Stimulated activated CD8-positive, alpha-beta memory T cell treated with anti-CD3 and anti-CD28 coated beads, Interleukin-4, amount 100 ng/mL, for 48 hours (primary cell): Measurements from ENCODE around the gene RXFP4.

Source experiments
- DNase-seq: peaks from one replicate; pipeline ENCODE4 v3.0.0-alpha.2; 2020

Gene RXFP4

DNA sequence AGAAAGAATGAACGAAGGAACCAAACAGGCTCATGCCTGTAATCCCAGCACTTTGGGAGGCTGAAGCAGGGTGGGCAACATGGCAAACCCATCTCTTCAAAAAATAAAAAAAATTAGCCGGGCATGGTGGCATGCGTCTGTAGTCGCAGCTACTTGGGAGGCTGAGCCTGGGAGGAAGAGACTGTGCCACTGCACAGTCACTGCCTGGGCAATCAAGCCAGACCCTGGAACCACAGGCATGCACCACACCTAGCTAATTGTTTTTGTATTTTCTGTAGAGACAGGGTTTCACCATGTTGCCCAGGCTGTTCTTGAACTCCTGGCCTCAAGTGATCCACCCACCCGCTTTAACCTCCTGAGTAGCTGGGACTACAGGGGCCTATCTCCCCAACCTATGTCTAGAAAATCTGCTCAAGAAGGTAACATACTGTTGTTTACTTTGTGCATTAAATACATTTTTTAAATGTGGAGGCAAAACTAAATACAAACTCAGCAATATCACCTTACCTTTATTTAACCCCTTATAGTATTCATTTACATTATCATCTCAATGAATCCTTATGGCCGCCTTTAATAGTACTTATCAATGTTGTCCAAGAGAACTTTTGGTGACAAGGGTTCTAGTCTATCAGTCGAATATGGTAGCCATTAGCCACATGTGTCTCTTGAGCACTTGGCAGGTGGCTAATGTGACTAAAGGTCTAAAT, 10.0 kb upstream of the RXFP4 start:
- no peak for DNase-seq

DNA sequence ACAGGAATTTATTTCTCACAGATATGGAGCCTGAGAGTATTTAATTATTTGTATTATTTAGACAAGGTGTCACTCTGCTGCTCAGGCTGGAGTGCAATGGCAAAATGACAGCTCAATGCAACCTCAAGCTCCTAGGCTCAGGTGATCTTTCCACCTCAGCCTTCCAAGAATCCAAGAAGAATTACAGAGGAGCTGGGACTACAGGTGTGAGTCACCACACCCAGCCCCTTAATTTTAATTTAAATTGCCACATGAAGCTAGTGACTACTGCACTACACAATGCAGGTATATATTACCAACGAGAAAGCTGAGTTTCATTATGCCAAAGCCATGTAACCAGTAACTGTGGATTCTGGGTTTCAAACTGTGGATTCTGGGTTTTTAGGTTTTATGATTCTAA, 9.4 kb upstream of the RXFP4 start:
- no peak for DNase-seq

DNA sequence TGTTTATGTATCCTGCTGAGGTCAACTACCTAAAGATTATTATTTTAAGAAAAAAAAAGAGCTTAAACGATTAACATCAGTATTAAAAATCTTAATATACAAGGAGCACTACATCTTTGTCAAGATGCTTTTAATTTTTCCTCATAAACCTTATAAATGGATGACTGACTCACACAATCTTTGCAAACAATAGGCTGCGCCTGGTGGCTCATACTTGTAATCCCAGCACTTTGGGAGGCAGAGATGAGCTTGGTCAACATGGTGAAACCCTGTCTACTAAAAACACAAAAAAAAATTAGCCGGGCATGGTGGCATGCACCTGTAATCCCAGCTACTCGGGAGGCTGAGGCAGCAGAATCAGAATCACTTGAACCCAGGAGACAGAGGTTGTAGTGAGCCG, 9.0 kb upstream of the RXFP4 start:
- DNase-seq, result no peak

DNA sequence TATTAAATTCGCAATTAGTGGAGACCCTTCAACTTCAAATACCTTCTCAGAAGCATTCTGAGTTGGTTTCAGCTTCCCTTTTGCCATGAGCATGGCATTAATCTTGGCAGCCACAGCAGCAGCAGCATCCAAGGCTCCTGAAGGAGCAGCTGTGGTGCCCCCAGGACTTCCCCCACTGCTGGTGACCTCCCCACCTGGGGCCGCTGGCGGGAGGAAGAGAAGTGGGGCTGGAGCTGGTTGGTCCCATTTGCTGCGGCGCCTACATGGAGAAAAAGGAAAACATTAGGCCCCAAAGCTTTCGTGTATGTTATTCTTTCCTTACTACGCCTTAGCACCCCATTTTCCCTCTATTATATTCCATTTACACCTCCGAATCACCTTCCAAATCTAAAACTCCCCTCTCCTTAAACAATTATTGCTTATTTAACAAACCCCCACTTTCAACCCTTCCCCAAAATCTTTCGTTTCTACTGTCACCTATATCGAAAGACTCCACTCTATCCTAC, 7.8 kb upstream of the RXFP4 start:
- no peak for DNase-seq

DNA sequence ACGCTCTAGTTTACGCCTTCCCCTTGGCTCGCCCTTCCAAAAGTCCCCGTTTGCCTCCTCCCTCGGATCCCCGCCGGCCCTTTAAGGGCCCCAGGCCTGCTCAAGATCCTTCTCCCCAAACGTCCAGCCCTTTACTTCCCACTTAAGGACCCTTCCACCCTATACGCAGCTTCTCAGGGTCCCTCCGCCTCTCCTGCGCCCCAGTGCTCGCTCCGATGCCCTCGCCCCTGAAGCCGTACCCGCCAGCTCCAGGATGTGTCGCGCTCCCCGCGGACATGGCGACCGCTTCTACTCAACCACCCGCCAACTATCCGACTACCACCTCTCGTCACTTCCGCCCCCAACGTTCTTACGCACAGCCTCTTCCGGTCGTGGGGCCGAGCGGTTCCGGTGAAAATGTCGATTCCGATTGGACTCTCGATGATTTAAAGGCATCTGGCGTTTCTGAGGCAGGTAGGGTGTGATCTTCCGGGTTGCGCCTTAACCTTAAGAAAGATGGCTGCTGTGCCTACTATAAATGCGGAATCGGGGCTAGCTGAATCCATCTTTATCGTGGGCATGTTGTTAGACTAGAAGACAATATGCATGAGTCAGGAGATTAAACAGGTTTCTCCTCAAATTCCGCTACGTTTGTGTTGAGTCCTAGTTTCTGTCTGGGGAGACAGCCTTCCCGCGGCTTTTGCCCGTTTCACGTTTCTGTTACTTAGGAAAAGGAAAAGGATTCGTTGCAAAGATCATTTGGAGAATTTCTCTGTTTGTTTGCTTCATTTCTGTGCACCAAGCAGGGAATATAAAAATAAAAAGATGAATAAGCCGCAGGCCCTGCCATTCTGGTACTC, 7.1 kb upstream of the RXFP4 start, which contains the start of gene KHDC4:
TSS of gene KHDC4 (minus strand) at position 317 of the 839 bp plus-strand sequence. CDS start at position 277, 40 bp downstream.
- peak; percentile 93 for DNase-seq

DNA sequence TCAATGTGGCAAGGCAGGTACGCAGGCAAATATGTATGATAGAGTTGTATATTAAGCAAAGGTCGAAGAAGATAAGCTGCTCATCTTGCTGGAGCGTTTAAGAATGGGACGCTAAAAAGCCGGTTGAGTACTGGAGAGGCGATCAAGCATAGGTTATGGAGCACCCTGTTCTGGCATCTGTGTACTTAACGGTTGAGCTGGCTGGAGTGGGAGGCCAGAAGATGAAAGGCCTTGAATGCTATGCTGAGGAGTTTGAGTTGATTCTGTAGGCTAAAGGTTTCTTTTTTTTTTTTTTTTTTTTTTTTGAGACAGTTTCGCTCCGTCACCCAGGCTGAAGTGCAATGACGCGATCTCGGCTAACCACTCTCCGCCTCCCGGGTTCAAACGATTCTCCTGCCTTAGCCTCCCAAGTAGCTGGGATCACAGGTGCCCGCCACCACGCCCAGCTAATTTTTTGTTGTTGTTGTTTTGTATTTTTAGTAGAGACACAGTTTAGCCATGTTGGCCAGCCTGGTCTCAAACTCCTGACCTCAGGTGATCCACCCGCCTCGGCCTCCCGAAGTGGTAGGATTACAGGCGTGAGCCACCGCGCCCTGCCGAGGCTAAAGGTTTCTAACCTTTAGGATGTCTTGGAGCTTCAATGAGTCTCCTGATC, 6.4 kb upstream of the RXFP4 start:
- DNase-seq, result no peak

DNA sequence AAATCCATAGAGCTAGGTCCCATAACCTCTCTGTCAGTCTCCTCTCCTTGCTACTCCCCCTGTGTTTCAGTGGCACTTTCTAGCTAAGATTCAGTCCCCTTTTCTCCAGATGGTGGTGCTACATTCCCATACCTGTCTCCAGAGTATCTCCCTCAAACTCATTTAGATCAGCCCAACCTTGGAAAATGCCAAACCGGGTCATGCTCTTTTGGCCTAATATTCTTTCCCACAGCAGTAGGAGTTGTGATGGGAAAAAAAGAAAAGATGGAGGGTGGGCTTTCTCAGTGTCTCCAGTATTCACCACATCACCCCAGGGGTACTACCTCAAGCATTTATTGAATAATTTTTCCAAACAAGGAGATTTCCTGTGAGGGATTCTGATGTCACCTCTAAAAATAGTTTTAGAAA, 3.2 kb upstream of the RXFP4 start:
- no peak for DNase-seq

DNA sequence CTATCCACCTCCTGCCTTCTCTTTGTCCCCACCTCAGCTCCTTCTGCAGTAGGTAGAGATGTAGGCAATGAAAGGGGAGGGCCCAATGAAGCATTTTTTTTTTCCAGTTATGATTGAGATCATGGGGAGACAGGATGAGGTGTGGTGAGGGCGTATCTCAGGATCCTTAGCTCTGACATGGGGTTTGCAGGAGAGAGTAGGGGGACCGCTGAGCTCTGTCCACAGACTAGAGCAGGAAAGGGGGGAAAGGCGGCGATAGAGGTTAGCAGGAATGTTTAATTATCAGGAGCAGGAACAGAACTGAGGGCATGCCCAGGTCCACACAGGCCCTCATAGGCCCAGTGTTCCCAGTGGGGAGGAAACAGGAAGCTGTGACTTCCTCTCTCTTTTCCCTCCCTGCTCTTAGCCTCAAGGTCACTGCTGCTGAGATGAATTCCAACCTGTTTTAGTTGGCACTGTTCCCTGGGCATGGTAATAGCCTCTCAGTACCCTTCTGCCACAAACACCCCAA, 901 bp upstream of the RXFP4 start:
- no peak for DNase-seq

DNA sequence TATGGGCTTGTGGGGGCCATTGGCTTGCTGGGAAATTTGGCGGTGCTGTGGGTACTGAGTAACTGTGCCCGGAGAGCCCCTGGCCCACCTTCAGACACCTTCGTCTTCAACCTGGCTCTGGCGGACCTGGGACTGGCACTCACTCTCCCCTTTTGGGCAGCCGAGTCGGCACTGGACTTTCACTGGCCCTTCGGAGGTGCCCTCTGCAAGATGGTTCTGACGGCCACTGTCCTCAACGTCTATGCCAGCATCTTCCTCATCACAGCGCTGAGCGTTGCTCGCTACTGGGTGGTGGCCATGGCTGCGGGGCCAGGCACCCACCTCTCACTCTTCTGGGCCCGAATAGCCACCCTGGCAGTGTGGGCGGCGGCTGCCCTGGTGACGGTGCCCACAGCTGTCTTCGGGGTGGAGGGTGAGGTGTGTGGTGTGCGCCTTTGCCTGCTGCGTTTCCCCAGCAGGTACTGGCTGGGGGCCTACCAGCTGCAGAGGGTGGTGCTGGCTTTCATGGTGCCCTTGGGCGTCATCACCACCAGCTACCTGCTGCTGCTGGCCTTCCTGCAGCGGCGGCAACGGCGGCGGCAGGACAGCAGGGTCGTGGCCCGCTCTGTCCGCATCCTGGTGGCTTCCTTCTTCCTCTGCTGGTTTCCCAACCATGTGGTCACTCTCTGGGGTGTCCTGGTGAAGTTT, 550 bp downstream of the RXFP4 start:
- no peak for DNase-seq

DNA sequence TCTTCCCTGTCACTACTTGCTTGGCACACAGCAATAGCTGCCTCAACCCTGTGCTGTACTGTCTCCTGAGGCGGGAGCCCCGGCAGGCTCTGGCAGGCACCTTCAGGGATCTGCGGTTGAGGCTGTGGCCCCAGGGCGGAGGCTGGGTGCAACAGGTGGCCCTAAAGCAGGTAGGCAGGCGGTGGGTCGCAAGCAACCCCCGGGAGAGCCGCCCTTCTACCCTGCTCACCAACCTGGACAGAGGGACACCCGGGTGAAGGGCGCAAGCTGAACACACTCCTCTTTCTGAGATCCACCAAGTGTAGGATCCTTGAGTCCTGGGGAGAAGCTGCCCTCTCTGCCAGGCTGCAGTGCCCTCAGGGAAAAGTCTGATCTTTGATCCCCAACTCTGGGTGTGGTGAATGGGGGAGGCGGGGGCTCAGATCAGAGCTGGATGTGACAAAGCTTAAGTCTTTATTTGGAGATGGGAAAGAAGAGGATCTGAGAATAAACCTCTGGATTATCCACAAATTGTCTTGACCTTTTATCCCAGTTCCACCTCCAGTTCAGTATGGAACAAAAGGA, 1.2 kb downstream of the RXFP4 start:
- no peak for DNase-seq

DNA sequence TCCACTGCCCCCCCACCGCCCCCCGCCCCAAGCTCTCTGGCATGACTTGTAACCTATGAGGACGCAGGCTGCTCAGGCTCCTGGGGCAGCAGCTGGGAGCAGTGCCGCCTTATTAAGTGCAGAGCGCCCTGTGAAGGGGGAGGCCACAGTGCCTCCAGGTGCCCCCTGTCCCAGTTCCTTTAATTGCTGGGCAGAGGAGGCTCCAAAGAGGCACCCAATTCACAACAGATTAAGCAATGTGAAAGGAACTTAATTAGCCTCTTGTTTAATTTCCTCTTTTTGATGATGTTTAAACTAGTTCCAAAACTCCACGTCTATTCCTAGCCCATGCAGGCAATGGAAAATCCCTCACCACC, 3.0 kb downstream of the RXFP4 start:
- DNase-seq, result no peak

DNA sequence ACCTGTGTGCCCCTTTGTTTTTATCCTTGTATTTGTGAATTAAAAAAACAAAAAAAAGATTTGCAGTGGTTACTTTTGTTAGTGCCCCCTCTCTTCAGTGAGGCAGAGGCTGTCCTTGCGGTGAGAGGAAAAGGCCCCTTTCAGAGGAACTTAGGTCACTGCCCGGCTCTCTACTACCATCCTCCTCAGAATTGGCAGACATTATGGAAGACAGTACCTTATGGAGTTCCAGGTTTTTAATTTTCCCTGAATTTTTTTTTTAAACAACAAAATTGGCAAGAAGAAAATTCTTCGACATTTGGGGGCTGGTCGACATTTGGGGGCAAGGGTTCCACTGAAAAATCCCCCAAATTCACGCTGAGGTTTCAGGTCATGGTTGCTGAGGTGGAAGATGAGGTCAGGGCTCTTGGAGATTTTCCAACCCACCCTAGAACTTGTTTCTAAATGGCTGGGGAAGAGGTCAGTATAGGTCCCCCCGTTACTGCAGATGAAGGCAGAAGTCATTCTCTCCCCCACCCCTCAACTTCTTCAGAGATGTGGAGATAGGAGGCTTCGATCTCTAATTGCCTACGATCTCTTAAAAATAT, 5.3 kb downstream of the RXFP4 start:
- DNase-seq, result no peak

DNA sequence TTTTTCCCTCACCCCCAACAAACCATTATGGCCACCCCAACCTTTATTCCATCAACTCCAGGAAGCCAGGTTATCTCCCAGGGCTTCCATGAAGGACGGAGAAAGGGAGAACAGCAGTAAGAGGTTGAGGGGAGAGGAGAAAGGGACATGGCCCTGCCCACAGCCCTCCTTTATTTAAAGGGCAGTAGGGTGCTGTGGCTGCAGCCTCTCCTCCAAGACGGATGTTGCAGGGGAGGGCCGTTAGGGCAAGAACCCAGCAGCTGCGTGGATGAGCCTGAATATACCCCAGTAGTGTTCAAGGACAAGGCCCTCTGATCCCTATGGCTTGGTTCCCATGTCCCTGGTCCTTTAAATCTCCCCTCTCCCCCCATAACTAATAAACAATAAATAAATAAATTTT, 5.9 kb downstream of the RXFP4 start:
- DNase-seq, result no peak

DNA sequence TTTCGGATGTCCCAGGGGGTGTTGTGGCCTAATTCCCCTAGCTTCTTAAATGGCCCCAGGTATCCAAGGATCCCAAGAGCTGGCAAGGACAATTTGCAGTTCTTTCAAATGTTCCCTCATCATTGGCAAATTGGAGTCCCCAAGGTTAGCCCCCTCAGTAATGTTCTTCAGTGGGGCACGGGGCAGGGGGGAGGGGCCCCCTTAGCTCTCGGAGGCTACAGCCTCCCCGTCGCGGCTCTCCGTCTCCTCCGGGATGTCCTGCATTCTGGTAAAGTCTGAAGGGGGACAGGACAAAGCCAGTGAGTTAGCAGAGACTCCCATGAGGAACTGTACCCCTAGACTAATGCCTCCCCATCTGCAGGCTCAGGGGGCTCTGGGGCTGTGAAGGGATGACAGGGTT, 6.3 kb downstream of the RXFP4 start:
- no peak for DNase-seq

DNA sequence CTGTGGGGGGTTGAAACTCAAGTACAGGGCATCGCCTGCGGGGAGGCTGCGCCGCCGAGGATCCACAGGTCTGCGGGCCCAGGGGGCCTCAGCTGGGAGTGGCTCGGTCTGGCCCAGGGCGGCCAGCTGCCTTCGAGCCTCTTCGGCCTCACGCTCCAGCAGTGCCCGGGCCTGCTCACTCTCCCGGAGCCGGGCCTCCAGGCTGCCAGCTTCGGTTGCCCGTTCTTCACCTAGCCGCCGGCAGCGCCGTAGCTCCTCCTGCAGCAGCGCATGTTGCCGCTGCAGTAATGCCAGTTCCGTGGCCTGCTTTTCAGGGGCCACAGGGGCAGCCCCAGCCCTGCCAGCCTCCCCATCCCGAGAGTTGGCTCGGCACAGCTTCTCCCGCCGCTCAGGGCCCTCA, 9.4 kb downstream of the RXFP4 start:
- no peak for DNase-seq

DNA sequence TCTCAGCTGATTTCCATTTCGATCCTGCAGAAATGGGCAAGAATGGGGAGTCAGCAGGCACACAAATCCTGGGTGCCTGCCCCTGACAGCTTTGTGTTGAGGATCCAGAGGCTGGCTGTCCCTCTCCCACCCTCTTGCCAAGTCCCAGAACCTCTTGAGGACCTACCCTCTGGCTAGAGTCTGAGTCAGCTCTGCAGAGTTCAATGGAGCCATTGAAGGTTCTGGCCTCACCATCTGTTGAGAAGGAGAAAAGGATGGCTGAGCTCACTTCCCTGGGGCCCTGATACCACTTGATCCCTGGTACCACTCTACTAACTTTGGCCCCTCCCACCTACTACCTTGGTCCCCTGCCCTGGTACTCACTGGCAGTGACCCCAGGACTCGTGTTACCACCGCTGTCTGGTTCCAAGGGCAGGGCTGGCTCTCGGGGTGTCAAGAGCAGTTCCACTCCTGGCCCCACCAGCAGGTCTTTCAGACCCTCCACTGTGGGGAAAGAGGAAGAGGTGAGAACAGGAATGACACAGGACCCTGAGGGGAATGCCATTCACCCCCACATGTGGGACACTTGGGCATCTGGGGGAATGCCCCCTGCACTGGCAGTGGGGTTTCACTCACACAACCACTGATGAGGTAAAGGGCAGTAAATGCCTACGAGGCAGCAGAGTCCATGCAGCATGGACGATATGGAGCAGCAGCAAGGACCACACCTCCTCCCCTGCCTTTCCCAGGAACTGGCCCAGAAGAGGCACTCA, 10.5 kb downstream of the RXFP4 start:
- no peak for DNase-seq

DNA sequence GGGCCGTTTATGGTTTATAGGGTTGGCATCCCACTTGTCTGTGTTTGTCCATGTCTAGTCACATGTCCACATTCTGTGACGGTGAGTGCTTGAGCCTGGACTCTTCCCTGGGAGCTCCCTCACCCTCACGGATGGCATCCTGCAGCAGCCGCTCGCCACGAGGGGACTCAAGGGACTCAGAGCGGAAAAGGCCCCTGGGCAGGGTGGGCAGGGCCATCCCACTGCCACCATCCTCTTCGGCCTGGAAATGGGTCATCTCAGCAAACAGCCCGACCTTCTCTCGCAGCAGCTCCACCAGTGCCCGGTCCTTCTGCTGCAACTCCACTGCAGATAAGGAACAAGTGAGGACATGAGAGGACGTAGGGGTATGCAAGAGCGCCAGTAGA, 11.1 kb downstream of the RXFP4 start:
- no peak for DNase-seq

DNA sequence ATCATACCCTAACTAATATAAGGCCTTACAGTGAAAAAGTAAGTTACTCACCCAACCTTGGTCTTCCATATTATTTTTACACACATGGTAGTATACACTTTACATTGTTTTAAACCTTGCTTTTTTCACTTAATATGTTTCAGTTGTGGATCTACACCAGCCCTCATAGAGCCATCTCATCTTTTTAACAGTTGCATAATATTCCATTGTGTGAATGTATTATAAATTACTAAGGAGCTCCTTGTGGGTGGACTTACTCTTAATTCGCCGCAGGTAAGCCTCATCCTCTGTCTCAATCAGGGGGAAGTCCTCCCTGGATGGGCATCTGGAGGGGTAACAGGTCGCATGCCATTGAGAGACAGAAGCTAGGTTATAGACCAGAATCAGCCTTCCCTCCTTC, 13.2 kb downstream of the RXFP4 start:
- DNase-seq, result no peak

DNA sequence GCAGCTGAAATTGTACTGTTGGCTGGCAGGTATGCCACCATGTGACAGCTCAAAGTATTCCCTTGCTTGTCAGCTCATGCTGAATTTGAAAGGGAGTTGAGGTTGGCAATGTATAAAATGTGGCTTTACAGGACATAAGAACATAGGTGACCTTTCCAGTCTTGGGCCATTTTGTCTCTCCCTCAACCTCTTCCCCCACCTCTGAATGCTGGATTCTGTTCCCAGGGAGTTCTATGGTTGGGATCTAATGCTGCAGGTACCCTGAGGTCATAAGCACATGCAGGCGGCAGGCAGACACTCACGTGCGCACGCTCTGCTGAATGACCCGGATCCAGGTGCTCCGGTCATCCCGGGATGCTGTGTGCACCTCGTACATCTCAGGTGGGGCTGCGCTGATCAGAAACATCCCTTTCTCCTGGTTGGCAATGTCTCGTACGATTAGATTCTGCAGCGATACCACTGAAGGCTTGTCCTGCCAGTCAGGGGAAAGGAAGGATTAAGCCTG, 16.0 kb downstream of the RXFP4 start:
- DNase-seq, result no peak

DNA sequence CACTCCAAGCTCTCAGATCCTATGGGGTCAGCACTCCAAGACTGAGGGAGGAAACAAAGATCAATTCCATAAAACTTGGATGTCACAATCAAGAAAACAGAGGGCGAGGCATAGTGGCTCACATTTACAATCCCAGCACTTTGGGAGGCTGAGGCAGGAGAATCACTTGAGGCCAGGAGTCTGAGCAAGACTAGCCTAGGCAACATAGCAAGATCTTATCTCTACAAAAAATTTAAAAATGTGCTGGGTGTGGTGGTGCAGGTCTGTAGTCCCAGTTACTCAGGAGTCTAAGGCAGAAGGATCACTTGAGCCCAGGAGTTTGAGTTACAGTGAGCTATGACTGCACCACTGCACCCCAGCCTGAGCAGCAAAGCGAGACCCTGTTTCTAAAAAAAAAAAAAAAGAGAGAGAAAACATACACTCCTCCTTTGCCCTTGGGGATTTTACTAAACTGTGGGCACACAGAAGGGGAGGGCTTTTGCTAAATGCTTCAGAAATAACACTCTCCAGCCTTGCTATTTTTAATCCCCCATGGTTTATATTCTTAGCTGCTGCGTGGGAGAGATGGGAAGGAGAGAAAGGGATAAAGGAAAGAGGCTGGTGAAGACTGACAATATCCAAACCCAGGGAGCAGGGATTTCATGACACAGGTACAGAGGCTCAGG, 18.8 kb downstream of the RXFP4 start:
- no peak for DNase-seq

DNA sequence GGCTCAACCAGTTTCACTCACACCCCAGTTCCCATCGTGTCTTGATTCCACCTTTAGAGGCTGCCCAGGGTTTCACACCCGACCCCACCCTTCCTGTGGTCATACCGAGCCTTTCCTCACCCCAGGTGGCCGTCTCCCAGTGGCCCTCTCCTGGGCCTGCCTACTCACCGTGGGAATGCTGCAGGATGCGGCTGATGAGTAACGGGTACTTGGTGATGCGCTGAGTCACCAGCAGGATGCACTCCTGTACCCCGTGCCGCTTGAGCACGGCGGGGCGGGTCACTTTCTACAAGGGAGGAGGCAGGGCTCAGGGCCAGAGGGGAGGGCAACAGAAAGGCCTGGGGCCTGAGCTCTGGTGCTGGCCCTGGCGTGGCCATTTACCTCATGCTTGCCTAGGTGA, 20.5 kb downstream of the RXFP4 start:
- no peak for DNase-seq
